ENCODE results near the gene TOMT.
A peak's percentile ranks its signal among the peaks of the same experiment; 100 is the strongest.

The TOMT gene

GRCh38 chr11:72105888-72106287 lies at the start of gene TOMT:
Gene TOMT (plus strand): TSS chr11:72105924. CDS start chr11:72105952, 28 bp downstream.
- no peak for DNase-seq

- no peak for DNase-seq
Observed at GRCh38 chr11:72058416-72059034, 47.2 kb upstream of the TOMT start.

GRCh38 chr11:72061739-72062396 lies 43.9 kb upstream of the TOMT start:
- no peak for DNase-seq

- DNase-seq = no peak
Observed at GRCh38 chr11:72066855-72067254, 38.9 kb upstream of the TOMT start.

GRCh38 chr11:72067266-72067665 lies 38.5 kb upstream of the TOMT start:
- DNase-seq = no peak

- no peak for DNase-seq
Observed at GRCh38 chr11:72067676-72068075, 38.0 kb upstream of the TOMT start.

- DNase-seq = no peak
Observed at GRCh38 chr11:72069200-72069599, 36.5 kb upstream of the TOMT start.

- DNase-seq = peak; percentile 26
Observed at GRCh38 chr11:72069787-72070251, 35.9 kb upstream of the TOMT start.

- DNase-seq = no peak
Observed at GRCh38 chr11:72070491-72070890, 35.2 kb upstream of the TOMT start.

- DNase-seq = no peak
Observed at GRCh38 chr11:72072348-72072747, 33.4 kb upstream of the TOMT start.

GRCh38 chr11:72075109-72075508 lies 30.6 kb upstream of the TOMT start:
- peak; percentile 9 for DNase-seq

GRCh38 chr11:72075756-72076155 lies 30.0 kb upstream of the TOMT start:
- no peak for DNase-seq

- no peak for DNase-seq
Observed at GRCh38 chr11:72078477-72078876, 27.2 kb upstream of the TOMT start.

GRCh38 chr11:72079819-72080325 lies 25.9 kb upstream of the TOMT start:
- DNase-seq = no peak

GRCh38 chr11:72080326-72081183 lies 25.2 kb upstream of the TOMT start, which contains the start of the genes LRRC51 and NUMA1:
Gene LRRC51 (plus strand): TSS chr11:72080850. CDS start chr11:72089084, 8,234 bp downstream.
Gene NUMA1 (minus strand): TSS chr11:72080542. CDS start chr11:72035943, 44,599 bp downstream.
- peak; percentile 100 for DNase-seq

GRCh38 chr11:72081184-72081644 lies 24.5 kb upstream of the TOMT start:
- DNase-seq = no peak

- no peak for DNase-seq
Observed at GRCh38 chr11:72081821-72082453, 23.8 kb upstream of the TOMT start.

GRCh38 chr11:72083414-72083813 lies 22.3 kb upstream of the TOMT start:
- no peak for DNase-seq

GRCh38 chr11:72084076-72084475 lies 21.6 kb upstream of the TOMT start:
- no peak for DNase-seq

GRCh38 chr11:72084965-72085364 lies 20.8 kb upstream of the TOMT start:
- no peak for DNase-seq

GRCh38 chr11:72085621-72086351 lies 19.9 kb upstream of the TOMT start:
- DNase-seq = no peak

All from GDM1 (cell line).